ENCODE results near the gene WDR46.

The WDR46 gene

GRCh38 chr6:33278810-33279209 lies 10.2 kb downstream of the WDR46 start:
- no peak overlapping the region for H3K4me3 ChIP-seq (replicated peaks; ENCODE audit: insufficient read depth, low read length)
- no peaks in the 10 kb centered on the region for H3K27me3 ChIP-seq (ENCODE audit: insufficient read depth, poor library complexity, severe bottlenecking)
- TF ChIP-seq CTCF (IDR thresholded peaks at IDR 0.05; ENCODE audit: insufficient read depth, low read length), result no peak
- TF ChIP-seq SPI1 (IDR thresholded peaks at IDR 0.05; ENCODE audit: borderline replicate concordance, low read depth), result no peak
- no peak; the same call in 1 of the 2 replicates for TF ChIP-seq POLR2AphosphoS5 (IDR thresholded peaks at IDR 0.05; ENCODE audit: low read depth)
- DNase-seq (ENCODE audit: low read depth in 1 of 2, low spot score in 1 of 2), result no peak
- no peak overlapping the region for H3K27ac ChIP-seq (replicated peaks)

GRCh38 chr6:33278392-33278741 lies 10.7 kb downstream of the WDR46 start:
- no peaks in the 10 kb centered on the region for H3K27me3 ChIP-seq (ENCODE audit: insufficient read depth, poor library complexity, severe bottlenecking)
- DNase-seq (ENCODE audit: low read depth in 1 of 2, low spot score in 1 of 2), result no peak
- no peak overlapping the region for H3K27ac ChIP-seq (replicated peaks)
- no peak overlapping the region for H3K4me3 ChIP-seq (replicated peaks; ENCODE audit: insufficient read depth, low read length)
- no peak for TF ChIP-seq SPI1 (IDR thresholded peaks at IDR 0.05; ENCODE audit: borderline replicate concordance, low read depth)
- no peak for TF ChIP-seq REST (IDR thresholded peaks at IDR 0.05; ENCODE audit: insufficient replicate concordance, low read depth)
- TF ChIP-seq GABPA (IDR thresholded peaks at IDR 0.05; ENCODE audit: low read depth), result no peak
- no peak for TF ChIP-seq CTCF (IDR thresholded peaks at IDR 0.05; ENCODE audit: insufficient read depth, low read length)
- no peak for TF ChIP-seq POLR2AphosphoS5 (IDR thresholded peaks at IDR 0.05; ENCODE audit: low read depth)

- Histone ChIP-seq H3K27ac (replicated peaks) (peak overlapping the region; percentile 78), H3K27me3 (ENCODE audit: insufficient read depth, poor library complexity, severe bottlenecking) (no peaks in the 10 kb centered on the region), H3K4me3 (replicated peaks; ENCODE audit: insufficient read depth, low read length) (peak overlapping the region; percentile 36)
- TF ChIP-seq POLR2AphosphoS5 (IDR thresholded peaks at IDR 0.05; ENCODE audit: low read depth) (peak; percentile 41), CTCF (IDR thresholded peaks at IDR 0.05; ENCODE audit: insufficient read depth, low read length) (no peak), SPI1 (IDR thresholded peaks at IDR 0.05; ENCODE audit: borderline replicate concordance, low read depth) (0 out of 2 replicates have a peak, but pooled peaks have one; percentile 24)
- DNase-seq (ENCODE audit: low read depth in 1 of 2, low spot score in 1 of 2), result peak in 1 of 2 experiments; percentile 34
Observed at GRCh38 chr6:33277663-33278391, 11.2 kb downstream of the WDR46 start.

- peak within 1 kb of the TSS; percentile 36 for H3K4me3 ChIP-seq (replicated peaks; ENCODE audit: insufficient read depth, low read length)
- H3K27ac ChIP-seq (replicated peaks), result peak within 1 kb of the TSS; percentile 78
- H3K27me3 ChIP-seq (ENCODE audit: insufficient read depth, poor library complexity, severe bottlenecking), result no peaks in the 10 kb centered on the region
- peak; percentile 77 to 80 for DNase-seq (ENCODE audit: low read depth in 1 of 2, low spot score in 1 of 2)
- TF ChIP-seq POLR2AphosphoS5 (IDR thresholded peaks at IDR 0.05; ENCODE audit: low read depth) (peak; percentile 98), SPI1 (IDR thresholded peaks at IDR 0.05; ENCODE audit: borderline replicate concordance, low read depth) (no peak), REST (IDR thresholded peaks at IDR 0.05; ENCODE audit: insufficient replicate concordance, low read depth) (no peak), CTCF (IDR thresholded peaks at IDR 0.05; ENCODE audit: insufficient read depth, low read length) (no peak), GABPA (IDR thresholded peaks at IDR 0.05; ENCODE audit: low read depth) (peak; percentile 82)
Observed at GRCh38 chr6:33276864-33277662, 12.0 kb downstream of the WDR46 start, which contains the start of gene B3GALT4. Gene B3GALT4, plus strand, starts transcription at chr6:33277123. Its CDS starts 297 bp downstream, at chr6:33277420.

Measured in HL-60 (cell line).